ENCODE data around the gene ARHGEF33.

DNA sequence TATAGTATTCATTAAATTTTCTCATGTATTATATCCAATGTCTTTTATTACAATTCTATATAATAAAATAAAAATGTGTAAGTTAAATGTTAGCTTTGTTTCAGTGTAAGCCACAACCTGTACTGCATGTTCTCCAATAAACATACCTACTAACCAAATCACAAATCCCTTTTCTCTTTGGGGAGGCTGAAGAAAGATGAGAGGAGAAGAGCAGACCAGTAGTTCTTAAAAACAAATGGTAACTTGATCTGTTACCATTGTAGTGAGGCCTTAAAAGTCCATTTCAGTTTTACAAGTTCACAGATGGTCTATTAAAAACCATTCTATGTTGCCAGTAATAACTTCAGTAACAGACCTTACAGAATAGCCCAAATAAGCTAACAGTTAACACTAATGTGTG is 130.7 kb downstream of the ARHGEF33 start:
- TF ChIP-seq CTCF (IDR thresholded peaks at IDR 0.05) (no peak), POLR2AphosphoS5 (IDR thresholded peaks at IDR 0.05) (no peak)
